Thoracic aorta (tissue), 2 donors: Measurements from ENCODE around the gene UBR3. TPM values are rescaled to one million over a fixed set of nuclear protein-coding genes. Genes with fewer than 3 reads are reported as not detected.
"Not testable (repeated sequence)": the region's sequence is repeated elsewhere in the genome, so short reads cannot be mapped to it uniquely, and the experiment has no call there.

Experiments
- ATAC-seq: fragments of 150-250 bp; one replicate; pipeline ENCODE4 v1.8.0; 2017; ENCODE audit warnings: low read depth; ENCODE audit not compliant: insufficient number of reproducible peaks, low FRiP score
- DNase-seq: peaks from one replicate; pipeline ENCODE4 v3.0.0-alpha.2; 2020; ENCODE audit warnings: low spot score
- H3K27ac ChIP-seq, 2 donors: fragments of 200-600 bp; sonication (generic); 1 replicate in 1 of 2; 2 replicates in 1 of 2; pipeline ENCODE4 v1.5.1; 2016; ENCODE audit warnings: mild to moderate bottlenecking in 2 of 2, moderate library complexity in 2 of 2
- H3K27me3 ChIP-seq: fragments of 200-600 bp; sonication (generic); replicated peaks from 2 replicates; pipeline ENCODE4 v1.6.0; 2016; ENCODE audit warnings: mild to moderate bottlenecking; ENCODE audit not compliant: insufficient read depth
- H3K36me3 ChIP-seq: fragments of 200-600 bp; sonication (generic); one replicate; pipeline ENCODE4 v1.5.1; 2016
- H3K4me1 ChIP-seq, 2 donors: fragments of 200-600 bp; sonication (generic); 1 replicate in 1 of 2; 2 replicates in 1 of 2; pipeline versions ENCODE4 v1.5.1 to v1.6.0; 2016; ENCODE audit warnings: low read depth in 2 of 2, mild to moderate bottlenecking in 1 of 2; ENCODE audit not compliant: control insufficient read depth in 1 of 2
- H3K4me3 ChIP-seq: fragments of 200-600 bp; sonication (generic); 2 replicates; pipeline ENCODE4 v1.5.1; 2016; ENCODE audit warnings: mild to moderate bottlenecking
- H3K9me3 ChIP-seq: fragments of 200-600 bp; sonication (generic); 2 replicates; pipeline ENCODE4 v1.5.1; 2016
- CTCF ChIP-seq: fragments of 200-600 bp; sonication (generic); IDR thresholded peaks from one replicate; pipeline ENCODE4 v1.5.1; 2019; ENCODE audit warnings: antibody characterized with exemption
- total RNA-seq, 2 donors: library from RNA; depleted of rRNA; stranded (reverse); fragments of >200 nt; gene quantifications; one replicate each; pipeline versions ENCODE4 v1.1.0 to v1.2.3, GENCODE V29; 2016

The UBR3 gene
- total RNA-seq, 2 donors from 2014 or later, result 62.1 to 98.6 TPM

GRCh38 chr2:169928463-169928864, 101.2 kb downstream of the UBR3 start:
- ATAC-seq (no peak), DNase-seq (no peak)
- TF ChIP-seq CTCF, result peak; percentile 77
- Histone ChIP-seq H3K27ac (no peak overlapping the region), H3K4me3 (no peak overlapping the region), H3K27me3 (no peaks in the 10 kb centered on the region), H3K36me3 (peaks cover 12% of the 10 kb centered on the region), H3K9me3 (no peaks in the 10 kb centered on the region), H3K4me1 (no peaks in the 10 kb centered on the region)

GRCh38 chr2:169933124-169933711, 106.0 kb downstream of the UBR3 start:
- no peaks in the 10 kb centered on the region for H3K9me3 ChIP-seq
- no peaks in the 10 kb centered on the region for H3K36me3 ChIP-seq
- TF ChIP-seq CTCF, result peak; percentile 72
- no peaks in the 10 kb centered on the region for H3K27me3 ChIP-seq
- H3K4me3 ChIP-seq, result no peak overlapping the region
- no peak overlapping the region for H3K27ac ChIP-seq
- no peak for ATAC-seq
- H3K4me1 ChIP-seq, result no peaks in the 10 kb centered on the region
- DNase-seq, result no peak

GRCh38 chr2:169936652-169937051, 109.4 kb downstream of the UBR3 start:
- not testable (repeated sequence) for H3K4me3 ChIP-seq, H3K27ac ChIP-seq, H3K9me3 ChIP-seq, DNase-seq, ATAC-seq, H3K4me1 ChIP-seq, H3K27me3 ChIP-seq, H3K36me3 ChIP-seq

- no peak for TF ChIP-seq CTCF
These were observed 118.3 kb downstream of the UBR3 start for GRCh38 chr2:169945515-169945914.

GRCh38 chr2:169946092-169946491, 118.8 kb downstream of the UBR3 start:
- Histone ChIP-seq H3K4me1 (no peaks in the 10 kb centered on the region), H3K36me3 (peaks cover 3% of the 10 kb centered on the region), H3K4me3 (no peak overlapping the region), H3K27me3 (no peaks in the 10 kb centered on the region), H3K9me3 (no peaks in the 10 kb centered on the region), H3K27ac (no peak overlapping the region)
- ATAC-seq, result no peak
- TF ChIP-seq CTCF, result no peak
- no peak for DNase-seq

More at GRCh38 chr2:169945515-169945914, 118.3 kb downstream of the UBR3 start:
- no peaks in the 10 kb centered on the region for H3K9me3 ChIP-seq
- DNase-seq, result no peak
- H3K27ac ChIP-seq, result no peak overlapping the region
- no peaks in the 10 kb centered on the region for H3K27me3 ChIP-seq
- no peaks in the 10 kb centered on the region for H3K4me1 ChIP-seq
- no peak overlapping the region for H3K4me3 ChIP-seq
- H3K36me3 ChIP-seq, result peaks cover 3% of the 10 kb centered on the region
- no peak for ATAC-seq

GRCh38 chr2:169946546-169946945, 119.3 kb downstream of the UBR3 start:
- Histone ChIP-seq H3K4me3 (no peak overlapping the region), H3K27ac (no peak overlapping the region), H3K36me3 (peaks cover 3% of the 10 kb centered on the region), H3K4me1 (no peaks in the 10 kb centered on the region), H3K9me3 (no peaks in the 10 kb centered on the region), H3K27me3 (no peaks in the 10 kb centered on the region)
- DNase-seq (no peak), ATAC-seq (no peak)
- no peak for TF ChIP-seq CTCF
